Stimulated activated CD8-positive, alpha-beta memory T cell treated with anti-CD3 and anti-CD28 coated beads, Interleukin-12 subunit alpha, Interleukin-12 subunit beta, amount 100 ng/mL, for 24 hours (primary cell): ENCODE data around the gene CWC22.

Experiments
- DNase-seq: peaks from one replicate; pipeline ENCODE4 v3.0.0-alpha.2; 2020; ENCODE audit errors: extremely low read depth

Gene CWC22

GRCh38 chr2:179899666-179900065, 107.4 kb downstream of the CWC22 start:
- DNase-seq = no peak

GRCh38 chr2:179898873-179899272, 108.2 kb downstream of the CWC22 start:
- DNase-seq = no peak
